ENCODE results near the gene POLR1A.

POLR1A gene

DNA sequence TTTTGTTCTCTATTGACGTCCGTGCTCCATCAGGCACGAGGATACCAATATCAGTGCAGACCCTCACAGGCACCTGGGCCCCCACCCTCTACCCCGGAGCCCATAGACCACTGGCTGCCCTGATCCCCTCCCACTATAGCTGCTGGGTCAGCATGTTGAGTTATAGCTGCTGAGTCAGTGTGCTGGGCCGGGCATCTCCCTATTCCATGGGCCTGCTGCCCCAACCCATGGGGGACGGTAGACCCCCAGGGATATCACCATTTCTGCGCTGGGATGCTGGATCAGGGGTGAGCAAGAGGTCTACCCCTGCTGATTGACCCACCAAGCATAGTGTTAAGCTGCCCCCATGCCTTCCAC lies 116.8 kb downstream of the POLR1A start:
- no peak overlapping the region for H3K4me3 ChIP-seq (ENCODE audit: insufficient read depth in 1 of 2, low read depth in 1 of 2, low read length in 2 of 2)
- no peak overlapping the region for H2AK5ac ChIP-seq (ENCODE audit: low read length, severe bottlenecking)
- H4K91ac ChIP-seq (ENCODE audit: low read length): peak overlapping the region; percentile 47
- no peak overlapping the region for H2BK5ac ChIP-seq (ENCODE audit: low read depth, low read length, poor library complexity, severe bottlenecking)
- peak overlapping the region; percentile 76 for H3K9ac ChIP-seq (ENCODE audit: low read length)
- no peak overlapping the region for H3K27ac ChIP-seq (ENCODE audit: low read length, poor library complexity, severe bottlenecking)
- H2BK12ac ChIP-seq (ENCODE audit: low read length in 2 of 2): peak overlapping the region; percentile 40 to 67
- WGBS: 85% methylated on average over 7 of the region's 7 CpGs
- H3K36me3 ChIP-seq (ENCODE audit: control insufficient read depth in 1 of 2, insufficient read depth in 2 of 2, low read depth in 1 of 2, low read length in 2 of 2): no peaks in the 10 kb centered on the region
- H3K18ac ChIP-seq (ENCODE audit: low read depth in 1 of 2, low read length in 2 of 2): peak overlapping the region in 1 of 2 experiments; percentile 11
- H4K8ac ChIP-seq (ENCODE audit: low read length): no peak overlapping the region
- no peaks in the 10 kb centered on the region for H3K9me3 ChIP-seq (ENCODE audit: control insufficient read depth, low read length)
- no peak overlapping the region for H3K4me2 ChIP-seq (ENCODE audit: low read length, poor library complexity, severe bottlenecking)
- peak overlapping the region; percentile 9 to 62 for H3K4ac ChIP-seq (ENCODE audit: low read depth in 1 of 2, low read length in 2 of 2)
- H3K14ac ChIP-seq (ENCODE audit: low read length in 2 of 2): no peak overlapping the region
- H2BK15ac ChIP-seq (ENCODE audit: low read depth, poor library complexity, severe bottlenecking): no peak overlapping the region
- H2AFZ ChIP-seq (ENCODE audit: low read depth, low read length): no peak overlapping the region
- H3K4me1 ChIP-seq (ENCODE audit: control insufficient read depth, insufficient read depth, low read depth, low read length): peaks cover 9% of the 10 kb centered on the region
- no peak overlapping the region for H2BK120ac ChIP-seq (ENCODE audit: low read depth, low read length)
- DNase-seq: no peak
- no peaks in the 10 kb centered on the region for H3K79me1 ChIP-seq (replicated peaks; ENCODE audit: low read length, poor library complexity, severe bottlenecking)
- no peaks in the 10 kb centered on the region for H3K27me3 ChIP-seq (ENCODE audit: control insufficient read depth in 1 of 2, insufficient read depth in 1 of 2, low read length in 2 of 2)
- H3K23ac ChIP-seq (ENCODE audit: low read length in 2 of 2): no peak overlapping the region

GRCh38 chr2:85988175-85988913 lies 117.3 kb downstream of the POLR1A start:
- no peak overlapping the region for H3K23ac ChIP-seq (ENCODE audit: low read length in 2 of 2)
- no peaks in the 10 kb centered on the region for H3K27me3 ChIP-seq (ENCODE audit: control insufficient read depth in 1 of 2, insufficient read depth in 1 of 2, low read length in 2 of 2)
- peak overlapping the region; percentile 76 for H3K9ac ChIP-seq (ENCODE audit: low read length)
- peak overlapping the region in 1 of 2 experiments; percentile 11 for H3K18ac ChIP-seq (ENCODE audit: low read depth in 1 of 2, low read length in 2 of 2)
- DNase-seq: no peak
- H3K36me3 ChIP-seq (ENCODE audit: control insufficient read depth in 1 of 2, insufficient read depth in 2 of 2, low read depth in 1 of 2, low read length in 2 of 2): no peaks in the 10 kb centered on the region
- peak overlapping the region; percentile 40 to 93 for H2BK12ac ChIP-seq (ENCODE audit: low read length in 2 of 2)
- H2BK15ac ChIP-seq (ENCODE audit: low read depth, poor library complexity, severe bottlenecking): peak overlapping the region; percentile 31
- no peaks in the 10 kb centered on the region for H3K79me1 ChIP-seq (replicated peaks; ENCODE audit: low read length, poor library complexity, severe bottlenecking)
- H2AFZ ChIP-seq (ENCODE audit: low read depth, low read length): no peak overlapping the region
- H3K9me3 ChIP-seq (ENCODE audit: control insufficient read depth, low read length): no peaks in the 10 kb centered on the region
- 72% methylated on average over 10 of the region's 10 CpGs for WGBS
- peak overlapping the region in 1 of 2 experiments; percentile 7 for H3K14ac ChIP-seq (ENCODE audit: low read length in 2 of 2)
- H3K4me3 ChIP-seq (ENCODE audit: insufficient read depth in 1 of 2, low read depth in 1 of 2, low read length in 2 of 2): no peak overlapping the region
- no peak overlapping the region for H2BK120ac ChIP-seq (ENCODE audit: low read depth, low read length)
- H3K4me1 ChIP-seq (ENCODE audit: control insufficient read depth, insufficient read depth, low read depth, low read length): peaks cover 9% of the 10 kb centered on the region
- H2BK5ac ChIP-seq (ENCODE audit: low read depth, low read length, poor library complexity, severe bottlenecking): no peak overlapping the region
- no peak overlapping the region for H3K4me2 ChIP-seq (ENCODE audit: low read length, poor library complexity, severe bottlenecking)
- no peak overlapping the region for H4K8ac ChIP-seq (ENCODE audit: low read length)
- H2AK5ac ChIP-seq (ENCODE audit: low read length, severe bottlenecking): no peak overlapping the region
- no peak overlapping the region for H3K27ac ChIP-seq (ENCODE audit: low read length, poor library complexity, severe bottlenecking)
- peak overlapping the region; percentile 47 for H4K91ac ChIP-seq (ENCODE audit: low read length)
- H3K4ac ChIP-seq (ENCODE audit: low read depth in 1 of 2, low read length in 2 of 2): peak overlapping the region in 1 of 2 experiments; percentile 9

DNA sequence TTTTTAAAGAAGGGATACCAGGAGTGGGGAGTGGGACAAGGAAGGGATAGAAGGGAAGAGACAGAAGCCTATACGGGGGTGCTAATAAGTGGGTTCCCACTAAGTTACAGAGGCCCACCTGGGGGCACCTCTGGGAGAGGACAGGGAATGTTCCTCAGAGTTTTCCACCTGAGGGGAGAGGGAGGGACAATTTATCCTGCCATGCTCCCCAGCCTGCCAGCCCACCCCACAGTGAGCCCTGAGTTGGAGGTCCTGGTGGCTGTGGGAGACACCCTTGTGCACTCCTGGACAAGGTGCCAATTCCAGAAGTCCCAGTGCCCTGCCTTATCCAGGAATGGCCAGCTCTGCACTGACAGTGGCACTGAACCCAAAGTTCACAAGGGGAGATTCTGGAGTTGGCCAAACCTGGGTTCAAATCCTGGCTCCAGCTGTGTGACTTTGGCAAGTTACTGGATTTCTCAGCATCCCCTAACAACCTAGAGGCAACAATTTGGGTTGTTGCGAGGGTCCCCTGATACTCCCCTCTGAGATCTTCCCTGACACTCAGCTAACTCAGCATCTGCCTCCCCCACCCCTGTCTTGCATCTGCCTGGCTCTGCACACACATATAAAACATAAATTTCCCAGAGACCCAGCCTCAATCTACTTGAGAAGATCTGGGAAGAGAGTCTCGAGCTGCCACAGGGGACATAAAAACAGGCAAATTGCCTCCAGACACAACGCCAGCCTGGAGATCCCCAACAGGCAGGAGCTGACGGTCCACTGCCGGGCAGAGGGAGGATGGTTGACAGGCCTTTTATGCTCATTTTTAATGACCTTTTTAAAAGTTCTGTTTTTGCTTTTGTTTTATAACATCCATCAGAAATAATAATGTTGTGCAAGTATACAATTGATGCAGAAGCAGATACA lies 118.2 kb downstream of the POLR1A start:
- H3K4me3 ChIP-seq (ENCODE audit: insufficient read depth in 1 of 2, low read depth in 1 of 2, low read length in 2 of 2): no peak overlapping the region
- no peak overlapping the region for H3K23ac ChIP-seq (ENCODE audit: low read length in 2 of 2)
- peak overlapping the region in 1 of 2 experiments; percentile 88 for H2BK12ac ChIP-seq (ENCODE audit: low read length in 2 of 2)
- peak overlapping the region; percentile 9 for H2BK15ac ChIP-seq (ENCODE audit: low read depth, poor library complexity, severe bottlenecking)
- H3K4me1 ChIP-seq (ENCODE audit: control insufficient read depth, insufficient read depth, low read depth, low read length): peaks cover 9% of the 10 kb centered on the region
- peak overlapping the region; percentile 72 for H4K8ac ChIP-seq (ENCODE audit: low read length)
- peak overlapping the region; percentile 35 to 72 for H3K4ac ChIP-seq (ENCODE audit: low read depth in 1 of 2, low read length in 2 of 2)
- WGBS: 73% methylated on average over 4 of the region's 6 CpGs
- peak overlapping the region; percentile 14 to 28 for H3K18ac ChIP-seq (ENCODE audit: low read depth in 1 of 2, low read length in 2 of 2)
- no peak overlapping the region for H3K27ac ChIP-seq (ENCODE audit: low read length, poor library complexity, severe bottlenecking)
- H3K9ac ChIP-seq (ENCODE audit: low read length): peak overlapping the region; percentile 76
- H3K4me2 ChIP-seq (ENCODE audit: low read length, poor library complexity, severe bottlenecking): no peak overlapping the region
- no peaks in the 10 kb centered on the region for H3K79me1 ChIP-seq (replicated peaks; ENCODE audit: low read length, poor library complexity, severe bottlenecking)
- H2AFZ ChIP-seq (ENCODE audit: low read depth, low read length): no peak overlapping the region
- H3K36me3 ChIP-seq (ENCODE audit: control insufficient read depth in 1 of 2, insufficient read depth in 2 of 2, low read depth in 1 of 2, low read length in 2 of 2): no peaks in the 10 kb centered on the region
- no peak for DNase-seq
- no peaks in the 10 kb centered on the region for H3K27me3 ChIP-seq (ENCODE audit: control insufficient read depth in 1 of 2, insufficient read depth in 1 of 2, low read length in 2 of 2)
- H4K91ac ChIP-seq (ENCODE audit: low read length): peak overlapping the region; percentile 41
- no peak overlapping the region for H2BK5ac ChIP-seq (ENCODE audit: low read depth, low read length, poor library complexity, severe bottlenecking)
- H3K14ac ChIP-seq (ENCODE audit: low read length in 2 of 2): peak overlapping the region in 1 of 2 experiments; percentile 86
- H2AK5ac ChIP-seq (ENCODE audit: low read length, severe bottlenecking): no peak overlapping the region
- H2BK120ac ChIP-seq (ENCODE audit: low read depth, low read length): peak overlapping the region; percentile 11
- no peaks in the 10 kb centered on the region for H3K9me3 ChIP-seq (ENCODE audit: control insufficient read depth, low read length)

GRCh38 chr2:85986121-85986520 lies 119.6 kb downstream of the POLR1A start:
- Histone ChIP-seq H3K9ac (ENCODE audit: low read length) (no peak overlapping the region), H4K8ac (ENCODE audit: low read length) (peak overlapping the region; percentile 63), H4K91ac (ENCODE audit: low read length) (no peak overlapping the region), H2AFZ (ENCODE audit: low read depth, low read length) (no peak overlapping the region), H3K4me1 (ENCODE audit: control insufficient read depth, insufficient read depth, low read depth, low read length) (peaks cover 9% of the 10 kb centered on the region), H2BK12ac (ENCODE audit: low read length in 2 of 2) (no peak overlapping the region), H3K23ac (ENCODE audit: low read length in 2 of 2) (no peak overlapping the region), H2AK5ac (ENCODE audit: low read length, severe bottlenecking) (no peak overlapping the region), H2BK120ac (ENCODE audit: low read depth, low read length) (no peak overlapping the region), H2BK15ac (ENCODE audit: low read depth, poor library complexity, severe bottlenecking) (no peak overlapping the region), H3K18ac (ENCODE audit: low read depth in 1 of 2, low read length in 2 of 2) (peak overlapping the region in 1 of 2 experiments; percentile 30), H3K79me1 (replicated peaks; ENCODE audit: low read length, poor library complexity, severe bottlenecking) (no peaks in the 10 kb centered on the region), H3K4ac (ENCODE audit: low read depth in 1 of 2, low read length in 2 of 2) (no peak overlapping the region), H3K4me2 (ENCODE audit: low read length, poor library complexity, severe bottlenecking) (no peak overlapping the region), H3K4me3 (ENCODE audit: insufficient read depth in 1 of 2, low read depth in 1 of 2, low read length in 2 of 2) (no peak overlapping the region), H2BK5ac (ENCODE audit: low read depth, low read length, poor library complexity, severe bottlenecking) (no peak overlapping the region), H3K9me3 (ENCODE audit: control insufficient read depth, low read length) (no peaks in the 10 kb centered on the region), H3K36me3 (ENCODE audit: control insufficient read depth in 1 of 2, insufficient read depth in 2 of 2, low read depth in 1 of 2, low read length in 2 of 2) (no peaks in the 10 kb centered on the region), H3K27ac (ENCODE audit: low read length, poor library complexity, severe bottlenecking) (no peak overlapping the region), H3K14ac (ENCODE audit: low read length in 2 of 2) (no peak overlapping the region), H3K27me3 (ENCODE audit: control insufficient read depth in 1 of 2, insufficient read depth in 1 of 2, low read length in 2 of 2) (no peaks in the 10 kb centered on the region)
- no peak for DNase-seq
- WGBS: 95% methylated on average over 9 of the region's 9 CpGs
